OCI-LY7 (cell line): ENCODE measurements around the gene UNKL. TPM values are rescaled to one million over a fixed set of nuclear protein-coding genes. Genes with fewer than 3 reads are reported as not detected.

Experiments
- BruUV-seq: library from RNA; stranded (reverse); fragments of 400-500 nt; replicated peaks from 2 replicates; lab custom pipeline; 2021; lab: Mats Ljungman, UMichigan
- CTCF ChIA-PET: fragments of 300-600 bp; sonication (Branson Sonifier 250); formaldehyde crosslinking; loops from one replicate; lab custom pipeline; 2022; ENCODE audit warnings: antibody characterized with exemption; ENCODE audit not compliant: unreplicated experiment; lab: Charles Lee
- POLR2A ChIA-PET: fragments of 300-600 bp; sonication (Branson Sonifier 250); formaldehyde crosslinking; loops from one replicate; lab custom pipeline; 2022; ENCODE audit warnings: antibody characterized with exemption; lab: Charles Lee
- DNase-seq: peaks from one replicate; pipeline ENCODE4 v3.0.0-alpha.2; 2015; ENCODE audit warnings: low spot score
- H2AFZ ChIP-seq: fragments of 200-600 bp; sonication (generic), shearing (Covaris generic); 2 replicates; pipeline ENCODE4 v1.6.1; 2014; ENCODE audit warnings: mild to moderate bottlenecking, antibody characterized with exemption, low read length, moderate library complexity
- H3K27ac ChIP-seq: fragments of 200-600 bp; sonication (generic); 2 replicates; pipeline ENCODE4 v1.5.1; 2014; ENCODE audit warnings: mixed run types, low read depth, mild to moderate bottlenecking, moderate library complexity, low read length, inconsistent platforms; ENCODE audit not compliant: poor library complexity, severe bottlenecking
- H3K36me3 ChIP-seq: fragments of 200-600 bp; sonication (generic); 2 replicates; pipeline ENCODE4 v1.6.1; 2014; ENCODE audit warnings: mild to moderate bottlenecking, antibody characterized with exemption, low read length, moderate library complexity, mixed read lengths; ENCODE audit not compliant: insufficient read depth
- H3K4me1 ChIP-seq: fragments of 200-600 bp; sonication (generic); 2 replicates; pipeline ENCODE4 v1.5.1; 2014; ENCODE audit warnings: mild to moderate bottlenecking, low read length; ENCODE audit not compliant: insufficient read depth, poor library complexity, severe bottlenecking
- H3K4me2 ChIP-seq: fragments of 200-600 bp; sonication (generic); 2 replicates; pipeline ENCODE4 v1.6.1; 2014; ENCODE audit warnings: mild to moderate bottlenecking, low read length
- H3K4me3 ChIP-seq: fragments of 200-600 bp; sonication (generic); 2 replicates; pipeline ENCODE4 v1.5.1; 2014; ENCODE audit warnings: mild to moderate bottlenecking, low read depth, low read length; ENCODE audit not compliant: poor library complexity, severe bottlenecking
- H3K79me2 ChIP-seq: fragments of 200-600 bp; sonication (generic); 2 replicates; pipeline ENCODE4 v1.6.1; 2016; ENCODE audit warnings: low read depth, mild to moderate bottlenecking, low read length, moderate library complexity, mixed read lengths; ENCODE audit not compliant: insufficient read depth
- H3K9me2 ChIP-seq: fragments of 200-600 bp; sonication (generic); 2 replicates; pipeline ENCODE4 v1.6.1; 2016; ENCODE audit warnings: mild to moderate bottlenecking, low read length, mixed read lengths; ENCODE audit not compliant: insufficient read depth
- H3K9me3 ChIP-seq: fragments of 200-600 bp; sonication (generic); 2 replicates; pipeline ENCODE4 v1.6.1; 2014; ENCODE audit warnings: mild to moderate bottlenecking, mixed run types, low read length, mixed read lengths
- H4K20me1 ChIP-seq: fragments of 200-600 bp; sonication (generic); 2 replicates; pipeline ENCODE4 v1.6.1; 2014; ENCODE audit warnings: mild to moderate bottlenecking, antibody characterized with exemption, low read length, moderate library complexity, mixed read lengths; ENCODE audit not compliant: insufficient read depth
- EZH2phosphoT487 ChIP-seq: fragments of 200-600 bp; sonication (generic); IDR thresholded peaks from 2 replicates; pipeline ENCODE4 v1.6.1; 2018; ENCODE audit warnings: low read depth, borderline replicate concordance, mild to moderate bottlenecking, mixed run types, antibody characterized with exemption, low read length, moderate library complexity, mixed read lengths
- intact Hi-C: fragments of 100-400 bp; cut with micrococcal nuclease; formaldehyde crosslinking; loops from one replicate; pipeline ENCODE4 v1.10.0; 2022; ENCODE audit not compliant: unreplicated experiment
- total RNA-seq, 2 experiments: library from RNA; depleted of rRNA in 1 of 2; stranded (reverse); fragments of >200 nt in 1 of 2; shearing (Covaris generic) in 1 of 2; gene quantifications; 2 replicates each; pipeline ENCODE4 v1.2.3, GENCODE V29; 2014 to 2022
- TF ChIP-seq, protein P1 (sequence below): fragments of 200-600 bp; sonication (generic); conservative IDR thresholded peaks from 2 replicates; pipeline ENCODE4 v1.5.1; 2014; ENCODE audit warnings: mild to moderate bottlenecking, antibody characterized with exemption, low read length, moderate library complexity, mixed read lengths

UNKL gene
- total RNA-seq, 2 experiments from 2014 or later = 31.0 to 33.7 TPM

DNA sequence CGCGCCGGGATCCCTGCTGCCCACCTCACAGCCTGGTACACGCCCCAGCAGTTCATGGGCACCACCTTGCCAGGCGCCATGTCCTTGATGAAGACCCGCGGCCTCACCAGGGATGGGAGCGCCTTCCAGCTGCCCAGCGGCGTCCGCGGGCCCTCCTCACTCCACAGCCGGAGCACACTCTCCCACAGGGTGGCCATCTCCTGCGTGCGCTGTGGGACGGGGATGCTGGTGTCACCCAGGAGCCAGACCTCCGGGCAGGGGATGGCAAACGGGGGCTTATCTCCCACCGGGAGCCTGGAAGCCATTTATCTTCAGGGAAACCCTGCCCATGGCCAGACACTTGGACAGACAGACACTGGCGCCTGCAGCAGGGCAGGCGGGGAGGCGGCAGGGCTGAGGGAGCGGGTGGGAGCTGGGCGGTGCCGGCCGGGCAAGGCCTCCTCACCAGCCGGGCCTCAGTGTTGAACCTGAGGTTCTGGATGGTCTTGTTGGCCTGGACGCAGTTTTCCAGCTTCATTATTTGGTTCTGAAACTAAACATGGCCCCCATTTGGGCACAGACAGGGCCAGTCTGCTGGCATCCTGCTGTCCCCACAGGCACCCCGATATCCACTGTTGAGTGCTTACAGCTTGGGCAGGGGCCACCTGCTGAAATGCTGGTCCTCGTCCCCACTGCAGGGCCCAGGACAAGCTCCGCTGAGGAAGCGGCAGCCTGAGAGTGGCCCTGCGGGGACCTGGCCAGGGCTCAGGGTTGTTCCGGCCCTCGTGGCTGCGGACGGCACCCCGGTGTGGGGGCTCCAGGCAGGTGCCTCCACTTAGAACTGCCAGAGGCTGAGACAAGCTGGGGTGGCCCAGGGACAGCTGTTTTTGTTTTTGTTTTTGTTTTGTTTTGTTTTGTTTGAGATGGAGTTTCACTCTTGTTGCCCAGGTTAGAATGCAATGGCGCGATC, 20.4 kb upstream of the UNKL start:
- Histone ChIP-seq H3K79me2 (no peaks in the 10 kb centered on the region), H3K4me2 (no peak overlapping the region), H4K20me1 (no peaks in the 10 kb centered on the region), H3K36me3 (no peaks in the 10 kb centered on the region), H3K9me2 (no peaks in the 10 kb centered on the region), H3K4me3 (no peak overlapping the region), H3K9me3 (no peaks in the 10 kb centered on the region), H3K27ac (no peak overlapping the region), H2AFZ (no peak overlapping the region), H3K4me1 (no peaks in the 10 kb centered on the region)
- intact Hi-C loops = no loop called here
- TF ChIP-seq, protein P1, sequence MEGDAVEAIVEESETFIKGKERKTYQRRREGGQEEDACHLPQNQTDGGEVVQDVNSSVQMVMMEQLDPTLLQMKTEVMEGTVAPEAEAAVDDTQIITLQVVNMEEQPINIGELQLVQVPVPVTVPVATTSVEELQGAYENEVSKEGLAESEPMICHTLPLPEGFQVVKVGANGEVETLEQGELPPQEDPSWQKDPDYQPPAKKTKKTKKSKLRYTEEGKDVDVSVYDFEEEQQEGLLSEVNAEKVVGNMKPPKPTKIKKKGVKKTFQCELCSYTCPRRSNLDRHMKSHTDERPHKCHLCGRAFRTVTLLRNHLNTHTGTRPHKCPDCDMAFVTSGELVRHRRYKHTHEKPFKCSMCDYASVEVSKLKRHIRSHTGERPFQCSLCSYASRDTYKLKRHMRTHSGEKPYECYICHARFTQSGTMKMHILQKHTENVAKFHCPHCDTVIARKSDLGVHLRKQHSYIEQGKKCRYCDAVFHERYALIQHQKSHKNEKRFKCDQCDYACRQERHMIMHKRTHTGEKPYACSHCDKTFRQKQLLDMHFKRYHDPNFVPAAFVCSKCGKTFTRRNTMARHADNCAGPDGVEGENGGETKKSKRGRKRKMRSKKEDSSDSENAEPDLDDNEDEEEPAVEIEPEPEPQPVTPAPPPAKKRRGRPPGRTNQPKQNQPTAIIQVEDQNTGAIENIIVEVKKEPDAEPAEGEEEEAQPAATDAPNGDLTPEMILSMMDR = no peak
- no peak for TF ChIP-seq EZH2phosphoT487
- POLR2A ChIA-PET = no interaction called here
- BruUV-seq = no TSS peak
- DNase-seq = no peak
- CTCF ChIA-PET = no interaction called here

DNA sequence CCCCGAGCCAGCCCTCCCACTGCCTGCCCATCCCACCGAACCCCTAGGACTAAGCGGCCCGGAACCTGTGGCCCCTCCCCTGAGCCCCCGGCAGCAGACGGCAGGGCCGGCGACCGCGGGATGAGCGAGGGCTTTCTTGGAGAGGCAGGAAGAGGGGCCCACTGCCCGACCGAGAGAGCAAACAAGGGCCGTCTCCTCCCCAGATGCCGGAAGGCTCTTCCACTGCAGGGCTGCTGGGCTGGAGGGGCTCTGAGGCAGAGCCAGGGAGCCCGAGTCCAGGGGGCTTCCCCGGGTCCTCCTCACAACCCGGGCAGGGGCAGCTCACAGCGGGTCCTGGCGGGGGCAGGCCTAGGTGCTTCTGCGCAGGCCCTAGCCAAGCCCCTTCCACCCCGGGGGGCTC, 19.3 kb upstream of the UNKL start:
- H3K27ac ChIP-seq = no peak overlapping the region
- ChIA-PET POLR2A (no interaction called here), CTCF (no interaction called here)
- H3K4me1 ChIP-seq = peaks cover 1% of the 10 kb centered on the region
- no peaks in the 10 kb centered on the region for H3K9me3 ChIP-seq
- no peak overlapping the region for H3K4me2 ChIP-seq
- no peak for DNase-seq
- no TSS peak for BruUV-seq
- no peaks in the 10 kb centered on the region for H3K36me3 ChIP-seq
- intact Hi-C loops = no loop called here
- no peaks in the 10 kb centered on the region for H3K9me2 ChIP-seq
- no peak overlapping the region for H2AFZ ChIP-seq
- TF ChIP-seq, protein P1 = no peak
- no peak for TF ChIP-seq EZH2phosphoT487
- no peaks in the 10 kb centered on the region for H4K20me1 ChIP-seq
- H3K79me2 ChIP-seq = no peaks in the 10 kb centered on the region
- no peak overlapping the region for H3K4me3 ChIP-seq

DNA sequence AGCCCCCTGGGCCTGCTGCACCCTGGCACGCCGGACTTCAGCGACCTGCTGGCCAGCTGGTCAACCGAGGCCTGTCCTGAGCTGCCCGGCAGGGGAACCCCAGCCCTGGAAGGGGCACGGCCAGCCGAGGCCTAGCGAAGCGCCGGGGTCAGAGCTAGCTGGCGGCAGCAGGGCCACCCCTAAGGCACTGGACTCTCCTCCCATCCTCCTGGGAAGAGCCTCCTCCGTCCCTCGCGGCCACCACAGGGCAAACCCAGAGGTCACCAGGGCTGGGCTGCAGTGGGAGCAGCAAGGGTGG, 18.7 kb upstream of the UNKL start:
- ChIA-PET POLR2A (no interaction called here), CTCF (no interaction called here)
- Histone ChIP-seq H3K4me3 (no peak overlapping the region), H3K4me2 (no peak overlapping the region), H3K27ac (no peak overlapping the region), H4K20me1 (no peaks in the 10 kb centered on the region), H3K36me3 (no peaks in the 10 kb centered on the region), H3K79me2 (no peaks in the 10 kb centered on the region), H3K9me3 (no peaks in the 10 kb centered on the region), H3K9me2 (no peaks in the 10 kb centered on the region), H2AFZ (no peak overlapping the region), H3K4me1 (peaks cover 4% of the 10 kb centered on the region)
- BruUV-seq = no TSS peak
- intact Hi-C loops = no loop called here
- no peak for TF ChIP-seq EZH2phosphoT487
- TF ChIP-seq, protein P1 = no peak
- no peak for DNase-seq
